ENCODE data around the gene LRMDA. TPM values are rescaled to one million over a fixed set of nuclear protein-coding genes. Genes with fewer than 3 reads are reported as not detected.

Gene LRMDA
- total and polyA plus RNA-seq, 2 of the 8 experiments (the other 6 are each of a cell fraction or from before 2014, with no cell fraction given): 0.86 to 2.8 TPM

DNA sequence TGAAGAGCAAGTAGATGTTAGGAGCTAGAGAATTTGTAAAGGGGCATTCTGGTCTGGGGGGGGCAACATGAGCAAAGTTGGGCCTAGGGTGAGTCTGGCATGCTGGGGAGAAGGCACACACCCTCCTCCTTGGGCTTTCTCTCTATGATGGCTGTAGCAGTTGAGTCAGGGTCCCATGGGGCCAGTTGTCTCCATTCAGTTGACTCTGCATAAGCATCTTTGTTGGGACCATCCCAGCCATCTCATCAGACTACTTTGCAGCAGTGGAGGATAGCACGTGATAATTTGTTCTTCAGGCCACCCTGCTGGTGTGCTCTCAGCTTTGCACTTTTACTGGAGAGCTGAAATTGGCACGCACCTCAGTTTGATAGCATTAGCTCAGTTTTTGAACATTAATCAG, 55.2 kb downstream of the LRMDA start (continued):
- TF ChIP-seq KDM4A (IDR thresholded peaks at IDR 0.05; ENCODE audit: low read depth, low read length, severe bottlenecking): no peak
- no peak for TF ChIP-seq ZNF274 (IDR thresholded peaks at IDR 0.05; ENCODE audit: borderline replicate concordance, extremely low read depth, low read length)
- TF ChIP-seq CHD2 (IDR thresholded peaks at IDR 0.05; ENCODE audit: low read length): no peak
